ENCODE data around the gene COPB2.
"Not testable (repeated sequence)": the region's sequence is repeated elsewhere in the genome, so short reads cannot be mapped to it uniquely, and the experiment has no call there.

COPB2 gene

GRCh38 chr3:139389552-139390368, at the start of gene COPB2:
COPB2 (minus strand) TSS chr3:139389647; CDS start chr3:139389550, 97 bp downstream.
- Mint-ChIP-seq H3K4me1 (peaks cover 45% of the 10 kb centered on the region), H3K4me3 (peak within 1 kb of the TSS; percentile 96), H3K36me3 (peaks cover 4% of the 10 kb centered on the region), H3K9me3 (no peaks in the 10 kb centered on the region), H3K27ac (peak within 1 kb of the TSS; percentile 92), H3K27me3 (peaks cover 6% of the 10 kb centered on the region)
- DNase-seq = peak; percentile 97
- CTCF ChIA-PET = interaction anchor here (0.6 to 1.3 kb wide), 5 partner anchors 35 to 356 kb away, joined by 3 read pairs; no protein-coding TSS in a partner anchor

- no peaks in the 10 kb centered on the region for H3K27me3 Mint-ChIP-seq
- H3K36me3 Mint-ChIP-seq = no peaks in the 10 kb centered on the region
- H3K27ac Mint-ChIP-seq = no peak overlapping the region
- no peak overlapping the region for H3K4me3 Mint-ChIP-seq
- no peaks in the 10 kb centered on the region for H3K4me1 Mint-ChIP-seq
- H3K9me3 Mint-ChIP-seq = no peaks in the 10 kb centered on the region
- DNase-seq = no peak
- CTCF ChIA-PET = no interaction called here
Observed at GRCh38 chr3:139434764-139435307, 45.4 kb upstream of the COPB2 start.

GRCh38 chr3:139434228-139434627, 44.8 kb upstream of the COPB2 start:
- no peaks in the 10 kb centered on the region for H3K27me3 Mint-ChIP-seq
- H3K4me1 Mint-ChIP-seq = no peaks in the 10 kb centered on the region
- DNase-seq = no peak
- H3K4me3 Mint-ChIP-seq = no peak overlapping the region
- no peak overlapping the region for H3K27ac Mint-ChIP-seq
- no peaks in the 10 kb centered on the region for H3K9me3 Mint-ChIP-seq
- no peaks in the 10 kb centered on the region for H3K36me3 Mint-ChIP-seq
- CTCF ChIA-PET = no interaction called here

- Mint-ChIP-seq H3K36me3 (no peaks in the 10 kb centered on the region), H3K27me3 (no peaks in the 10 kb centered on the region), H3K9me3 (no peaks in the 10 kb centered on the region), H3K4me3 (no peak overlapping the region), H3K4me1 (no peaks in the 10 kb centered on the region), H3K27ac (no peak overlapping the region)
- CTCF ChIA-PET = no interaction called here
- no peak for DNase-seq
Observed at GRCh38 chr3:139433089-139433488, 43.6 kb upstream of the COPB2 start.

- Mint-ChIP-seq H3K27ac (no peak overlapping the region), H3K27me3 (no peaks in the 10 kb centered on the region), H3K36me3 (no peaks in the 10 kb centered on the region), H3K4me1 (no peaks in the 10 kb centered on the region), H3K4me3 (no peak overlapping the region), H3K9me3 (no peaks in the 10 kb centered on the region)
- CTCF ChIA-PET = no interaction called here
- DNase-seq = no peak
Observed at GRCh38 chr3:139430493-139430892, 41.0 kb upstream of the COPB2 start.

- Mint-ChIP-seq H3K4me3 (no peak overlapping the region), H3K27ac (no peak overlapping the region), H3K36me3 (no peaks in the 10 kb centered on the region), H3K4me1 (no peaks in the 10 kb centered on the region), H3K27me3 (no peaks in the 10 kb centered on the region), H3K9me3 (no peaks in the 10 kb centered on the region)
- DNase-seq = no peak
- CTCF ChIA-PET = interaction anchor here (0.6 to 2.2 kb wide), 14 partner anchors 10 to 1436 kb away, joined by 3 to 11 read pairs (median 3); partner anchors contain the start of gene COPB2
Observed at GRCh38 chr3:139427283-139428060, 38.0 kb upstream of the COPB2 start.

GRCh38 chr3:139425745-139426400, 36.4 kb upstream of the COPB2 start:
- Mint-ChIP-seq H3K27ac (no peak overlapping the region), H3K27me3 (no peaks in the 10 kb centered on the region), H3K9me3 (no peaks in the 10 kb centered on the region), H3K36me3 (no peaks in the 10 kb centered on the region), H3K4me3 (no peak overlapping the region), H3K4me1 (no peaks in the 10 kb centered on the region)
- no peak for DNase-seq
- CTCF ChIA-PET = interaction anchor here (0.7 to 1.6 kb wide), 3 partner anchors 9 to 136 kb away, joined by 3 to 5 read pairs (median 3); no protein-coding TSS in a partner anchor

- H3K36me3 Mint-ChIP-seq = no peaks in the 10 kb centered on the region
Observed at GRCh38 chr3:139423232-139423631, 33.8 kb upstream of the COPB2 start.

GRCh38 chr3:139421460-139421859, 32.0 kb upstream of the COPB2 start:
- Mint-ChIP-seq H3K9me3 (peaks cover 4% of the 10 kb centered on the region), H3K27ac (no peak overlapping the region), H3K4me1 (no peaks in the 10 kb centered on the region), H3K36me3 (no peaks in the 10 kb centered on the region), H3K4me3 (no peak overlapping the region), H3K27me3 (no peaks in the 10 kb centered on the region)
- CTCF ChIA-PET = no interaction called here
- no peak for DNase-seq

More at GRCh38 chr3:139423232-139423631, 33.8 kb upstream of the COPB2 start:
- no peak overlapping the region for H3K4me3 Mint-ChIP-seq
- H3K9me3 Mint-ChIP-seq = no peaks in the 10 kb centered on the region
- DNase-seq = no peak
- no peaks in the 10 kb centered on the region for H3K4me1 Mint-ChIP-seq
- no peaks in the 10 kb centered on the region for H3K27me3 Mint-ChIP-seq
- CTCF ChIA-PET = no interaction called here
- no peak overlapping the region for H3K27ac Mint-ChIP-seq

- Mint-ChIP-seq H3K27ac (no peak overlapping the region), H3K27me3 (no peaks in the 10 kb centered on the region), H3K4me1 (no peaks in the 10 kb centered on the region), H3K9me3 (peaks cover 4% of the 10 kb centered on the region), H3K4me3 (no peak overlapping the region), H3K36me3 (no peaks in the 10 kb centered on the region)
- CTCF ChIA-PET = no interaction called here
- no peak for DNase-seq
Observed at GRCh38 chr3:139421040-139421439, 31.6 kb upstream of the COPB2 start.

- CTCF ChIA-PET = no interaction called here
- no peak for DNase-seq
- H3K4me3 Mint-ChIP-seq = no peak overlapping the region
- no peaks in the 10 kb centered on the region for H3K36me3 Mint-ChIP-seq
- H3K4me1 Mint-ChIP-seq = no peaks in the 10 kb centered on the region
- peaks cover 16% of the 10 kb centered on the region for H3K9me3 Mint-ChIP-seq
- H3K27ac Mint-ChIP-seq = no peak overlapping the region
- no peaks in the 10 kb centered on the region for H3K27me3 Mint-ChIP-seq
Observed at GRCh38 chr3:139418144-139418543, 28.7 kb upstream of the COPB2 start.

GRCh38 chr3:139416275-139416674, 26.8 kb upstream of the COPB2 start:
- H3K36me3 Mint-ChIP-seq = no peaks in the 10 kb centered on the region
- no peaks in the 10 kb centered on the region for H3K27me3 Mint-ChIP-seq
- CTCF ChIA-PET = interaction anchor here (2.3 kb wide), 1 partner anchor 9 kb away, joined by 5 read pairs; no protein-coding TSS in a partner anchor
- no peak overlapping the region for H3K4me3 Mint-ChIP-seq
- peaks cover 21% of the 10 kb centered on the region for H3K9me3 Mint-ChIP-seq
- no peak overlapping the region for H3K27ac Mint-ChIP-seq
- no peaks in the 10 kb centered on the region for H3K4me1 Mint-ChIP-seq
- no peak for DNase-seq

GRCh38 chr3:139414608-139415224, 25.3 kb upstream of the COPB2 start:
- no peaks in the 10 kb centered on the region for H3K4me1 Mint-ChIP-seq
- peaks cover 21% of the 10 kb centered on the region for H3K9me3 Mint-ChIP-seq
- H3K4me3 Mint-ChIP-seq = no peak overlapping the region
- H3K36me3 Mint-ChIP-seq = no peaks in the 10 kb centered on the region
- H3K27me3 Mint-ChIP-seq = no peaks in the 10 kb centered on the region
- H3K27ac Mint-ChIP-seq = no peak overlapping the region
- CTCF ChIA-PET = no interaction called here
- no peak for DNase-seq

GRCh38 chr3:139412891-139413290, 23.4 kb upstream of the COPB2 start:
- H3K4me1 Mint-ChIP-seq, H3K27me3 Mint-ChIP-seq, H3K36me3 Mint-ChIP-seq, H3K27ac Mint-ChIP-seq, H3K4me3 Mint-ChIP-seq, CTCF ChIA-PET, DNase-seq: not testable (repeated sequence)
- H3K9me3 Mint-ChIP-seq = peaks cover 28% of the 10 kb centered on the region

All from activated naive CD4-positive, alpha-beta T cell treated with anti-CD3 and anti-CD28 coated beads, Interleukin-2, amount 10 ng/mL, durations not matched to agents 7 days and 5 days (primary cell).